ENCODE data around the gene FGF19. TPM values are rescaled to one million over a fixed set of nuclear protein-coding genes. Genes with fewer than 3 reads are reported as not detected.

Gene FGF19
- total and polyA plus RNA-seq, 2 experiments from 2014 or later = not detected

GRCh38 chr11:69660001-69660500 lies 43.8 kb downstream of the FGF19 start:
- H3K4me2 ChIP-seq (ENCODE audit: unreplicated experiment) = no peak overlapping the region
- TF ChIP-seq EZH2 (IDR thresholded peaks at IDR 0.05; ENCODE audit: insufficient read depth, poor library complexity, severe bottlenecking) (no peak), EZH2phosphoT487 (IDR thresholded peaks at IDR 0.05; ENCODE audit: insufficient read depth, low read depth) (no peak)
- H3K9ac ChIP-seq = no peak overlapping the region
- no peaks in the 10 kb centered on the region for H3K9me2 ChIP-seq (ENCODE audit: insufficient read depth)
- no peaks in the 10 kb centered on the region for H3K9me3 ChIP-seq (ENCODE audit: low read depth)
- H3K4me1 ChIP-seq (ENCODE audit: insufficient read depth) = no peaks in the 10 kb centered on the region
- H3K79me2 ChIP-seq (ENCODE audit: insufficient read depth) = no peaks in the 10 kb centered on the region
- WGBS, 2 experiments (ENCODE audit: low coverage in 1 of 2, low lambda C conversion rate in 2 of 2, missing lambda C conversion rate in 2 of 2) = 95% methylated on average over 4 of the region's 4 CpGs
- H3K27ac ChIP-seq = no peak overlapping the region
- H3K27me3 ChIP-seq (replicated peaks; ENCODE audit: insufficient read depth) = no peaks in the 10 kb centered on the region
- peaks cover 19% of the 10 kb centered on the region for H3F3A ChIP-seq (ENCODE audit: insufficient read depth)
- H4K20me1 ChIP-seq (ENCODE audit: insufficient read depth) = no peaks in the 10 kb centered on the region
- DNase-seq = no peak
- no peak overlapping the region for H3K4me3 ChIP-seq
- H3K36me3 ChIP-seq (ENCODE audit: low read depth) = no peaks in the 10 kb centered on the region
- no peak overlapping the region for H2AFZ ChIP-seq
- in situ Hi-C loops (cut with MboI) = no loop called here

GRCh38 chr11:69659591-69659990 lies 44.2 kb downstream of the FGF19 start:
- 81 to 83% methylated on average over 12 of the region's 12 CpGs for WGBS, 2 experiments (ENCODE audit: low coverage in 1 of 2, low lambda C conversion rate in 2 of 2, missing lambda C conversion rate in 2 of 2)
- H4K20me1 ChIP-seq (ENCODE audit: insufficient read depth) = no peaks in the 10 kb centered on the region
- H3K79me2 ChIP-seq (ENCODE audit: insufficient read depth) = no peaks in the 10 kb centered on the region
- H3K4me2 ChIP-seq (ENCODE audit: unreplicated experiment) = no peak overlapping the region
- H3K36me3 ChIP-seq (ENCODE audit: low read depth) = no peaks in the 10 kb centered on the region
- no peaks in the 10 kb centered on the region for H3K9me3 ChIP-seq (ENCODE audit: low read depth)
- peaks cover 23% of the 10 kb centered on the region for H3F3A ChIP-seq (ENCODE audit: insufficient read depth)
- no peak overlapping the region for H3K27ac ChIP-seq
- no peak overlapping the region for H2AFZ ChIP-seq
- H3K4me3 ChIP-seq = no peak overlapping the region
- TF ChIP-seq EZH2phosphoT487 (IDR thresholded peaks at IDR 0.05; ENCODE audit: insufficient read depth, low read depth) (no peak), EZH2 (IDR thresholded peaks at IDR 0.05; ENCODE audit: insufficient read depth, poor library complexity, severe bottlenecking) (no peak)
- in situ Hi-C loops (cut with MboI) = loop anchor here (5.0 kb wide), 1 partner anchor 552 kb away; no protein-coding TSS in a partner anchor
- no peaks in the 10 kb centered on the region for H3K4me1 ChIP-seq (ENCODE audit: insufficient read depth)
- no peak overlapping the region for H3K9ac ChIP-seq
- DNase-seq = no peak
- H3K27me3 ChIP-seq (replicated peaks; ENCODE audit: insufficient read depth) = no peaks in the 10 kb centered on the region
- no peaks in the 10 kb centered on the region for H3K9me2 ChIP-seq (ENCODE audit: insufficient read depth)

GRCh38 chr11:69658626-69659450 lies 45.0 kb downstream of the FGF19 start:
- no peaks in the 10 kb centered on the region for H3K4me1 ChIP-seq (ENCODE audit: insufficient read depth)
- peaks cover 29% of the 10 kb centered on the region for H3F3A ChIP-seq (ENCODE audit: insufficient read depth)
- H3K27me3 ChIP-seq (replicated peaks; ENCODE audit: insufficient read depth) = no peaks in the 10 kb centered on the region
- no peaks in the 10 kb centered on the region for H3K9me2 ChIP-seq (ENCODE audit: insufficient read depth)
- H3K27ac ChIP-seq = no peak overlapping the region
- WGBS, 2 experiments (ENCODE audit: low coverage in 1 of 2, low lambda C conversion rate in 2 of 2, missing lambda C conversion rate in 2 of 2) = 68 to 69% methylated on average over 18 of the region's 18 CpGs
- H3K4me2 ChIP-seq (ENCODE audit: unreplicated experiment) = no peak overlapping the region
- no peak overlapping the region for H2AFZ ChIP-seq
- no peak overlapping the region for H3K4me3 ChIP-seq
- TF ChIP-seq EZH2 (IDR thresholded peaks at IDR 0.05; ENCODE audit: insufficient read depth, poor library complexity, severe bottlenecking) (no peak), EZH2phosphoT487 (IDR thresholded peaks at IDR 0.05; ENCODE audit: insufficient read depth, low read depth) (no peak)
- no peak overlapping the region for H3K9ac ChIP-seq
- 0 out of 2 replicates have a peak, but pooled peaks cover 6% of the 10 kb centered on the region for H3K36me3 ChIP-seq (ENCODE audit: low read depth)
- H4K20me1 ChIP-seq (ENCODE audit: insufficient read depth) = no peaks in the 10 kb centered on the region
- DNase-seq = peak; percentile 27
- in situ Hi-C loops (cut with MboI) = loop anchor here (5.0 kb wide), 1 partner anchor 552 kb away; no protein-coding TSS in a partner anchor
- H3K9me3 ChIP-seq (ENCODE audit: low read depth) = no peaks in the 10 kb centered on the region
- no peaks in the 10 kb centered on the region for H3K79me2 ChIP-seq (ENCODE audit: insufficient read depth)

- Histone ChIP-seq H3K9me3 (ENCODE audit: low read depth) (no peaks in the 10 kb centered on the region), H3K9ac (no peak overlapping the region), H2AFZ (no peak overlapping the region), H3K9me2 (ENCODE audit: insufficient read depth) (no peaks in the 10 kb centered on the region), H3K4me2 (ENCODE audit: unreplicated experiment) (no peak overlapping the region), H3K27ac (no peak overlapping the region), H3K79me2 (ENCODE audit: insufficient read depth) (no peaks in the 10 kb centered on the region), H3K36me3 (ENCODE audit: low read depth) (peaks cover 14% of the 10 kb centered on the region), H3K4me1 (ENCODE audit: insufficient read depth) (no peaks in the 10 kb centered on the region), H3K4me3 (no peak overlapping the region), H3K27me3 (replicated peaks; ENCODE audit: insufficient read depth) (no peaks in the 10 kb centered on the region), H3F3A (ENCODE audit: insufficient read depth) (peaks cover 37% of the 10 kb centered on the region), H4K20me1 (ENCODE audit: insufficient read depth) (0 out of 2 replicates have a peak, but pooled peaks cover under 1% of the 10 kb centered on the region)
- in situ Hi-C loops (cut with MboI) = loop anchor here (5.0 kb wide), 1 partner anchor 551 kb away; no protein-coding TSS in a partner anchor
- 49 to 55% methylated on average over 27 of the region's 27 CpGs for WGBS, 2 experiments (ENCODE audit: low coverage in 1 of 2, low lambda C conversion rate in 2 of 2, missing lambda C conversion rate in 2 of 2)
- TF ChIP-seq EZH2 (IDR thresholded peaks at IDR 0.05; ENCODE audit: insufficient read depth, poor library complexity, severe bottlenecking) (no peak), EZH2phosphoT487 (IDR thresholded peaks at IDR 0.05; ENCODE audit: insufficient read depth, low read depth) (no peak)
- peak; percentile 35 for DNase-seq
These were observed 45.8 kb downstream of the FGF19 start for GRCh38 chr11:69657911-69658625.

Measured in GM23248 (cell line).